OCI-LY1 (cell line): Measurements from ENCODE around the gene TEDC1.

Source experiments
- H2AFZ ChIP-seq: fragments of 200-600 bp; sonication (generic), shearing (Covaris generic); 2 replicates; pipeline ENCODE4 v1.6.0; 2014; ENCODE audit warnings: antibody characterized with exemption, mild to moderate bottlenecking, low read length
- H3F3A ChIP-seq: fragments of 200-600 bp; sonication (generic), shearing (Covaris generic); 2 replicates; pipeline ENCODE4 v1.6.0; 2014; ENCODE audit warnings: mild to moderate bottlenecking, antibody characterized with exemption, low read length, moderate library complexity; ENCODE audit not compliant: insufficient read depth
- H3K27ac ChIP-seq: fragments of 200-600 bp; sonication (generic); 2 replicates; pipeline ENCODE4 v1.5.1; 2014; ENCODE audit warnings: low read length, mixed run types, mild to moderate bottlenecking, low read depth; ENCODE audit not compliant: poor library complexity, severe bottlenecking
- H3K27me3 ChIP-seq: fragments of 200-600 bp; sonication (generic); 2 replicates; pipeline ENCODE4 v1.6.0; 2014; ENCODE audit warnings: antibody characterized with exemption, mild to moderate bottlenecking, low read length, moderate library complexity; ENCODE audit not compliant: insufficient read depth
- H3K36me3 ChIP-seq: fragments of 200-600 bp; sonication (generic); 2 replicates; pipeline ENCODE4 v1.6.1; 2014; ENCODE audit warnings: mild to moderate bottlenecking, antibody characterized with exemption, low read length, moderate library complexity, mixed read lengths; ENCODE audit not compliant: insufficient read depth
- H3K4me1 ChIP-seq: fragments of 200-600 bp; sonication (generic); 2 replicates; pipeline ENCODE4 v1.5.1; 2014; ENCODE audit warnings: mild to moderate bottlenecking, low read length, moderate library complexity; ENCODE audit not compliant: insufficient read depth, severe bottlenecking
- H3K4me2 ChIP-seq: fragments of 200-600 bp; sonication (generic), shearing (Covaris generic); 2 replicates; pipeline ENCODE4 v1.6.1; 2014; ENCODE audit warnings: low read length
- H3K4me3 ChIP-seq: fragments of 200-600 bp; sonication (generic); 2 replicates; pipeline ENCODE4 v1.5.1; 2014; ENCODE audit warnings: low read length, low read depth, mild to moderate bottlenecking, mixed read lengths; ENCODE audit not compliant: poor library complexity, severe bottlenecking
- H3K79me2 ChIP-seq: fragments of 200-600 bp; shearing (Covaris generic); 2 replicates; pipeline ENCODE4 v1.6.1; 2016; ENCODE audit warnings: mixed run types, low read length, mixed read lengths; ENCODE audit not compliant: insufficient read depth
- H3K9ac ChIP-seq: fragments of 200-600 bp; sonication (generic), shearing (Covaris generic); 2 replicates; pipeline ENCODE4 v1.6.1; 2014; ENCODE audit warnings: mild to moderate bottlenecking, low read length, mixed read lengths
- H3K9me2 ChIP-seq: fragments of 200-600 bp; sonication (generic), shearing (Covaris generic); 2 replicates; pipeline ENCODE4 v1.6.1; 2014; ENCODE audit warnings: low read depth, mild to moderate bottlenecking, low read length, mixed read lengths
- H3K9me3 ChIP-seq: fragments of 200-600 bp; shearing (Covaris generic); 2 replicates; pipeline ENCODE4 v1.6.1; 2014; ENCODE audit warnings: low read length, mixed read lengths
- H4K20me1 ChIP-seq: fragments of 200-600 bp; sonication (generic), shearing (Covaris generic); 2 replicates; pipeline ENCODE4 v1.6.0; 2016; ENCODE audit warnings: mild to moderate bottlenecking, low read length; ENCODE audit not compliant: insufficient read depth
- EZH2 ChIP-seq: fragments of 200-600 bp; sonication (generic), shearing (Covaris generic); IDR thresholded peaks from 2 replicates; pipeline ENCODE4 v1.8.0; 2017; ENCODE audit warnings: borderline replicate concordance, mixed run types, mild to moderate bottlenecking, antibody characterized with exemption, low read length, moderate library complexity, mixed read lengths
- TF ChIP-seq, protein P1 (sequence below): fragments of 200-600 bp; sonication (generic), shearing (Covaris generic); IDR thresholded peaks from 2 replicates; pipeline ENCODE4 v1.5.1; 2017; ENCODE audit warnings: mild to moderate bottlenecking, antibody characterized with exemption, low read length, moderate library complexity, mixed read lengths

TEDC1 gene

DNA sequence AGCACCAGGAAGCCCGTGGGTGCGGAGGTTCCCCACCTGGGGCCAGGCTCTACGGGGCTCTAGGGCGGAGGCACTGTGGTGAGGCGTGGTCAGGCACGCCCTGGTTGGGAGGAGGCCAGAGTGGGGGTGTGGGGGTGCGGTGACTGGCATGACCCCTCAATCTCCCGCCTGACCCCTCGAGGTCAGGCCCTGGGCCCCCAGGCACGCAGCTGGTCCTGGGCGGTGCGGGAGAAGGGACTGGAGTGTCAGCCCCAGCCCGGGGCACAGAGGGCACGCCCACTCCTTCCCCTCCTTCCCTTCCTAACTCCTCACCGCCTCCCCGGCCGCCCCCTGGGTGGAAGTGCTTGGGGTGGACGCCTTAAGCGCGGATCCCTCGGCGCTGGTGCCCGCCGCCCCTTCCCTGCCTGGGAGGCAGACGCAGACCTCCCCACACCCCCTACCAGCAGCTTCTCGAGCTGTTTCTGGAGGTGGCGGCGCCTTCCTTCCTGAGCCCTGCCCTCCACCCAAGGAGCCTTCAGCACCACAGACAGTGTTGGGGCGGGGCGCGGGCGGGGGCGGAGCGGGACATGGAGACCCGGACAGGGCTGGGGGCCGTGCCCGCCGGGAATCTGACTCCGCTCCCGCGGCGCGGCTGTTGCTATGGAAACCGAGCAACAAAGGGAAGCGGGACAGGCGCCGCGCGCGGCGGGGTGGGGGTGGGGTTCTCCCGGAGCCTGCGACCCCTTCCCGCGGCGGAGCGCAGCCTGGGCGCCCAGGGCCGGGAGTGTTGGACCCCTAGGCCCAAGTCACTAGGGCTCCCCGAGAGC lies 17.2 kb upstream of the TEDC1 start:
- TF ChIP-seq EZH2, result no peak
- TF ChIP-seq, protein P1, sequence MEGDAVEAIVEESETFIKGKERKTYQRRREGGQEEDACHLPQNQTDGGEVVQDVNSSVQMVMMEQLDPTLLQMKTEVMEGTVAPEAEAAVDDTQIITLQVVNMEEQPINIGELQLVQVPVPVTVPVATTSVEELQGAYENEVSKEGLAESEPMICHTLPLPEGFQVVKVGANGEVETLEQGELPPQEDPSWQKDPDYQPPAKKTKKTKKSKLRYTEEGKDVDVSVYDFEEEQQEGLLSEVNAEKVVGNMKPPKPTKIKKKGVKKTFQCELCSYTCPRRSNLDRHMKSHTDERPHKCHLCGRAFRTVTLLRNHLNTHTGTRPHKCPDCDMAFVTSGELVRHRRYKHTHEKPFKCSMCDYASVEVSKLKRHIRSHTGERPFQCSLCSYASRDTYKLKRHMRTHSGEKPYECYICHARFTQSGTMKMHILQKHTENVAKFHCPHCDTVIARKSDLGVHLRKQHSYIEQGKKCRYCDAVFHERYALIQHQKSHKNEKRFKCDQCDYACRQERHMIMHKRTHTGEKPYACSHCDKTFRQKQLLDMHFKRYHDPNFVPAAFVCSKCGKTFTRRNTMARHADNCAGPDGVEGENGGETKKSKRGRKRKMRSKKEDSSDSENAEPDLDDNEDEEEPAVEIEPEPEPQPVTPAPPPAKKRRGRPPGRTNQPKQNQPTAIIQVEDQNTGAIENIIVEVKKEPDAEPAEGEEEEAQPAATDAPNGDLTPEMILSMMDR, result no peak
- Histone ChIP-seq H3K27me3 (peaks cover 24% of the 10 kb centered on the region; the same call in 1 of the 2 replicates), H3K4me2 (peak overlapping the region; percentile 77), H3K9me2 (no peaks in the 10 kb centered on the region), H2AFZ (no peak overlapping the region), H3K27ac (no peak overlapping the region), H3K9me3 (no peaks in the 10 kb centered on the region), H3K36me3 (peaks cover 17% of the 10 kb centered on the region), H3K4me1 (peaks cover 7% of the 10 kb centered on the region), H3F3A (no peaks in the 10 kb centered on the region), H3K79me2 (no peaks in the 10 kb centered on the region), H3K4me3 (peak overlapping the region; percentile 58), H4K20me1 (no peaks in the 10 kb centered on the region), H3K9ac (no peak overlapping the region)

DNA sequence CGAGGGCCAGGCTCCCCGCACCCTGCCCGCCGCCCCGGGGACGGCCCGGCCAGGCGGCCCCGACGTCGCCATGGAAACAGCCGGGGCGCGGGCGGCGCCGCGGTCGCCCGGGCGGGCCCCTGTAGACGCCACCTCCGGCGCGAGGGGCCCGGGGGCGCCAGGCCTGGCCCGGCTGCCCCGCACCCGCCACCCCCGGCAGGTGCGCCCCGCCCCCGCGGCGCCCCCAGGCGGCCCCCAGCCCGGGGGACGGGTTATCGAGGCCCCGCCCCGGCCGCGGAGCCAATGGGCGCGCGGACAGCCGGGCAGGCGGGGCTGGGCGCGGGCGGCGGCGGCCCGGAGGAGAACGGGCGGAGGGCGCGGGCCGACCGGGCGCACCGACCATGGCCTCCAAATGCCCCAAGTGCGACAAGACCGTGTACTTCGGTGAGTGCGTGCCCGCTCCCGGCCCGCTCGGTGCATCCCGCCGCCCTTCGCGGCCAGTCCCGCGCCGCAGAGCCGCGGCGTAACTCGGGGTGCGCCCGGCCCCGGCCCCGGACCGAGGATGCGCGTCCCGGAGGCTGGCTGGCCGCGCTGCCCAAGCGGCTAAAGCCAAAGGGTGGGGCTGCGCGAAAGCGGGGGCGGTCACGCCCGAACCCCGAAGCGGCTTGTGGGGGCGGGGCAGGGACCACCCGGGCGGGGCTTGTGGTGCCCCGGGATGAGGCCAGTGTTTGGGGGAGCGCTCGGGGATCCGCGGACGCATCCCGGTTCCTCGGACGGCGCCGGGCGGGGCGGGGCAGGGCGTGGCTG lies 16.4 kb upstream of the TEDC1 start, which contains the start of gene CRIP2:
CRIP2 (plus strand) TSS at position 339 of the 786 bp plus-strand sequence; CDS start at position 381, 42 bp downstream.
- Histone ChIP-seq H3K9ac (no peak within 1 kb of the TSS; the same call in 1 of the 2 replicates), H3K4me2 (peak within 1 kb of the TSS; percentile 90), H3K4me3 (peak within 1 kb of the TSS; percentile 60), H3K36me3 (peaks cover 9% of the 10 kb centered on the region), H3K9me2 (no peaks in the 10 kb centered on the region), H3K9me3 (no peaks in the 10 kb centered on the region), H3K27me3 (peaks cover 28% of the 10 kb centered on the region; the same call in 1 of the 2 replicates), H3K4me1 (peaks cover 7% of the 10 kb centered on the region), H3K27ac (no peak within 1 kb of the TSS), H2AFZ (no peak within 1 kb of the TSS), H4K20me1 (no peaks in the 10 kb centered on the region), H3F3A (no peaks in the 10 kb centered on the region), H3K79me2 (no peaks in the 10 kb centered on the region)
- TF ChIP-seq EZH2, result no peak
- TF ChIP-seq, protein P1, result no peak

DNA sequence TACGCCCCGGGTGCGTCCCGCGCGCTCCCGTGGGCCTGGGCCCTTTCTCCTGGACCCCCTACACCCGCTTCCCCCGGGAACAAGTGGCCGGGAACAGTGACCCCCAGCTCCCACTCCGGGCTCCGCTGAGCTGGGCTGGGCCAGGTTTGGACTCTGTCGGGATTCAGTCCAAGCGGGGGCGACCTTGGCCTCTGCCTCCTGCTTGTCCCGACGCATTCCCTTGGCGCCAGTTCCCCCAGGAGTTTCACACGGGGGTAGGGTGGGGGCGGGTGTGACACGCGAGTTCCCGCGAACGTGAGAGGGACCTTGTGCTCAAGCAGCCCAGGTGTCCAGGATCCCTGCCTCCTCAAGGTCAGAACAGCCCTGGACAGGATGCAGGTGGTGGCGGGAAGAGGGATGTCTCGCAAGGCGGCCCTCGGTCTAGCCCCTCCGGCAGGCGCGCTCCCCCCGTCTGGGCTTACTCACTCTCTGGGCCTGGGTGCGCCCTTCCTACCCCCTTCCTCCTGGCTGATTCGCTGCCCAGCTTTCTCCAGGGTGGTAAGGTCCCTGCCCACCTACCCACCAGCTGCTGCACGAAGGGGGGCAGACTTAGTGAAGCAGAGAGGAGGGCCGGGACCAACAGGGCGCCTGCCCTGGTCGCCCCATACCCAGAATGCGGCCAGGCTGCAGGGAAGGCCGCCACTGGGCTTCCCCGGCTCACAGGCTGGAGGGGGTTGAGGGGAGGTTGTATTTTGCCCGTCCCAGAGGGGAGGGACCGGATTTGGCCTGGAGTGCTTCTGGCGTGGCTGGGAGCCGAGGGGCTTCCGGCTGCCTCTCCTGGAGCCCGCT lies 15.6 kb upstream of the TEDC1 start:
- Histone ChIP-seq H3K4me1 (peaks cover 7% of the 10 kb centered on the region), H3K9me2 (no peaks in the 10 kb centered on the region), H3K4me3 (peak overlapping the region; percentile 60), H3K27me3 (peaks cover 32% of the 10 kb centered on the region; the same call in 1 of the 2 replicates), H3K27ac (no peak overlapping the region), H3K79me2 (no peaks in the 10 kb centered on the region), H3F3A (no peaks in the 10 kb centered on the region), H3K36me3 (0 out of 2 replicates have a peak, but pooled peaks cover 5% of the 10 kb centered on the region), H3K9ac (no peak overlapping the region; the same call in 1 of the 2 replicates), H3K4me2 (peak overlapping the region; percentile 90), H4K20me1 (no peaks in the 10 kb centered on the region), H3K9me3 (no peaks in the 10 kb centered on the region), H2AFZ (no peak overlapping the region)
- TF ChIP-seq EZH2, result no peak
- TF ChIP-seq, protein P1, result no peak
